Activated CD8-positive, alpha-beta memory T cell treated with anti-CD3 and anti-CD28 coated beads for 36 hours (primary cell): ENCODE data around the gene GFI1. TPM values are rescaled to one million over a fixed set of nuclear protein-coding genes. Genes with fewer than 3 reads are reported as not detected.

Source experiments
- CTCF ChIA-PET: fragments of 350-600 bp; sonication (Branson Sonifier 250); formaldehyde crosslinking; loops from one replicate; lab custom pipeline; 2021; ENCODE audit warnings: antibody characterized with exemption; lab: Charles Lee
- POLR2A ChIA-PET: fragments of 350-600 bp; sonication (Branson Sonifier 250); formaldehyde crosslinking; loops from one replicate; lab custom pipeline; 2021; ENCODE audit warnings: antibody characterized with exemption; lab: Charles Lee
- total RNA-seq, 2 experiments: library from RNA; stranded (reverse); gene quantifications; one replicate each; pipeline ENCODE4 v1.2.3, GENCODE V29; 2021

The GFI1 gene
- total RNA-seq, 2 experiments from 2014 or later, result 71.0 to 74.4 TPM

GRCh38 chr1:92480200-92480812 lies 6.4 kb downstream of the GFI1 start:
- CTCF ChIA-PET, result interaction anchor here (0.6 to 1.1 kb wide), 3 partner anchors 18 to 166 kb away, joined by 3 to 6 read pairs (median 3); no protein-coding TSS in a partner anchor
- POLR2A ChIA-PET, result no interaction called here

GRCh38 chr1:92479587-92479986 lies 7.1 kb downstream of the GFI1 start:
- CTCF ChIA-PET, result interaction anchor here (0.6 to 1.8 kb wide), 3 partner anchors 134 to 169 kb away, joined by 3 to 7 read pairs (median 3); no protein-coding TSS in a partner anchor
- POLR2A ChIA-PET, result interaction anchor here (0.6 kb wide), 1 partner anchor 23 kb away, joined by 7 read pairs; no protein-coding TSS in a partner anchor

- ChIA-PET CTCF (interaction anchor here (1.4 to 1.8 kb wide), 2 partner anchors 9 to 168 kb away, joined by 5 to 7 read pairs; partner anchors contain the start of gene GFI1), POLR2A (interaction anchor here (0.8 to 1.0 kb wide), 2 partner anchors 124 to 164 kb away, joined by 3 to 7 read pairs; no protein-coding TSS in a partner anchor)
Observed at GRCh38 chr1:92478393-92478792, 8.3 kb downstream of the GFI1 start.

- POLR2A ChIA-PET, result interaction anchor here (1.0 kb wide), 1 partner anchor 11 kb away, joined by 3 read pairs; the partner anchor contains the start of gene GFI1
- CTCF ChIA-PET, result interaction anchor here (0.6 to 1.5 kb wide), 3 partner anchors 10 to 485 kb away, joined by 3 to 5 read pairs (median 4); no protein-coding TSS in a partner anchor
Observed at GRCh38 chr1:92476071-92476631, 10.6 kb downstream of the GFI1 start.

GRCh38 chr1:92475029-92475428 lies 11.7 kb downstream of the GFI1 start:
- POLR2A ChIA-PET, result interaction anchor here (0.9 to 1.9 kb wide), 5 partner anchors 8 to 161 kb away, joined by 3 to 31 read pairs (median 5); partner anchors contain the start of gene GFI1
- CTCF ChIA-PET, result interaction anchor here (1.0 to 2.0 kb wide), 4 partner anchors 9 to 13 kb away, joined by 4 to 10 read pairs (median 4); no protein-coding TSS in a partner anchor

GRCh38 chr1:92473781-92474495 lies 12.8 kb downstream of the GFI1 start:
- POLR2A ChIA-PET, result interaction anchor here (0.6 to 1.9 kb wide), 10 partner anchors 9 to 358 kb away, joined by 3 to 31 read pairs (median 4); partner anchors contain the start of genes GFI1 and RPL5

GRCh38 chr1:92470216-92470615 lies 16.5 kb downstream of the GFI1 start:
- CTCF ChIA-PET, result no interaction called here
- POLR2A ChIA-PET, result no interaction called here

More at GRCh38 chr1:92473781-92474495, 12.8 kb downstream of the GFI1 start:
- CTCF ChIA-PET, result interaction anchor here (1.0 to 2.0 kb wide), 6 partner anchors 8 to 108 kb away, joined by 3 to 10 read pairs (median 4); partner anchors contain the start of gene GFI1

GRCh38 chr1:92466683-92467352 lies 19.9 kb downstream of the GFI1 start:
- CTCF ChIA-PET, result interaction anchor here (0.6 to 1.3 kb wide), 3 partner anchors 58 to 493 kb away, joined by 3 read pairs; no protein-coding TSS in a partner anchor
- POLR2A ChIA-PET, result interaction anchor here (0.7 kb wide), 1 partner anchor 67 kb away, joined by 3 read pairs; no protein-coding TSS in a partner anchor

GRCh38 chr1:92465256-92465647 lies 21.5 kb downstream of the GFI1 start:
- POLR2A ChIA-PET, result no interaction called here
- CTCF ChIA-PET, result interaction anchor here (1.0 to 1.3 kb wide), 2 partner anchors 9 to 68 kb away, joined by 4 to 5 read pairs; no protein-coding TSS in a partner anchor

- POLR2A ChIA-PET, result no interaction called here
Observed at GRCh38 chr1:92464588-92465255, 22.0 kb downstream of the GFI1 start.

GRCh38 chr1:92461364-92462097 lies 25.2 kb downstream of the GFI1 start:
- ChIA-PET CTCF (interaction anchor here (0.9 kb wide), 1 partner anchor 14 kb away, joined by 4 read pairs; no protein-coding TSS in a partner anchor), POLR2A (interaction anchor here (0.6 kb wide), 1 partner anchor 58 kb away, joined by 3 read pairs; no protein-coding TSS in a partner anchor)

More at GRCh38 chr1:92464588-92465255, 22.0 kb downstream of the GFI1 start:
- CTCF ChIA-PET, result interaction anchor here (1.0 to 1.3 kb wide), 2 partner anchors 9 to 67 kb away, joined by 4 to 5 read pairs; no protein-coding TSS in a partner anchor

- ChIA-PET CTCF (no interaction called here), POLR2A (no interaction called here)
Observed at GRCh38 chr1:92459871-92460320, 26.8 kb downstream of the GFI1 start.

- CTCF ChIA-PET, result no interaction called here
- POLR2A ChIA-PET, result no interaction called here
Observed at GRCh38 chr1:92458146-92458545, 28.6 kb downstream of the GFI1 start.

- ChIA-PET POLR2A (no interaction called here), CTCF (no interaction called here)
Observed at GRCh38 chr1:92447976-92448375, 38.7 kb downstream of the GFI1 start.

GRCh38 chr1:92447033-92447681 lies 39.6 kb downstream of the GFI1 start:
- CTCF ChIA-PET, result interaction anchor here (0.7 kb wide), 1 partner anchor 228 kb away, joined by 4 read pairs; no protein-coding TSS in a partner anchor

GRCh38 chr1:92446546-92446945 lies 40.2 kb downstream of the GFI1 start:
- ChIA-PET POLR2A (no interaction called here), CTCF (no interaction called here)

More at GRCh38 chr1:92447033-92447681, 39.6 kb downstream of the GFI1 start:
- POLR2A ChIA-PET, result no interaction called here
